Measurements from ENCODE around the gene EIF4E1B.

EIF4E1B gene

GRCh38 chr5:176652136-176652535, 21.7 kb downstream of the EIF4E1B start:
- Histone ChIP-seq H3K9ac (ENCODE audit: low read length) (no peak overlapping the region), H3K27ac (ENCODE audit: low read depth, low read length) (no peak overlapping the region), H3K36me3 (ENCODE audit: insufficient read depth, low read length) (peaks cover 16% of the 10 kb centered on the region), H3K27me3 (ENCODE audit: control insufficient read depth in 1 of 2, insufficient read depth in 2 of 2, low read length in 2 of 2) (no peaks in the 10 kb centered on the region), H3K9me3 (ENCODE audit: low read length) (no peaks in the 10 kb centered on the region), H3K4me1 (ENCODE audit: insufficient read depth, low read length) (peaks cover 13% of the 10 kb centered on the region), H3K4me3 (ENCODE audit: low read depth in 1 of 2, low read length in 2 of 2) (no peak overlapping the region)

GRCh38 chr5:176653401-176654385, 23.2 kb downstream of the EIF4E1B start:
- no peak overlapping the region for H3K4me3 ChIP-seq (ENCODE audit: low read depth in 1 of 2, low read length in 2 of 2)
- H3K4me1 ChIP-seq (ENCODE audit: insufficient read depth, low read length) = peaks cover 10% of the 10 kb centered on the region
- no peak overlapping the region for H3K27ac ChIP-seq (ENCODE audit: low read depth, low read length)
- peaks cover 16% of the 10 kb centered on the region for H3K36me3 ChIP-seq (ENCODE audit: insufficient read depth, low read length)
- H3K9ac ChIP-seq (ENCODE audit: low read length) = no peak overlapping the region
- no peaks in the 10 kb centered on the region for H3K9me3 ChIP-seq (ENCODE audit: low read length)
- H3K27me3 ChIP-seq (ENCODE audit: control insufficient read depth in 1 of 2, insufficient read depth in 2 of 2, low read length in 2 of 2) = no peaks in the 10 kb centered on the region

GRCh38 chr5:176654856-176655255, 24.4 kb downstream of the EIF4E1B start:
- Histone ChIP-seq H3K9me3 (ENCODE audit: low read length) (no peaks in the 10 kb centered on the region), H3K9ac (ENCODE audit: low read length) (no peak overlapping the region), H3K4me1 (ENCODE audit: insufficient read depth, low read length) (peaks cover 10% of the 10 kb centered on the region), H3K27me3 (ENCODE audit: control insufficient read depth in 1 of 2, insufficient read depth in 2 of 2, low read length in 2 of 2) (no peaks in the 10 kb centered on the region), H3K27ac (ENCODE audit: low read depth, low read length) (no peak overlapping the region), H3K36me3 (ENCODE audit: insufficient read depth, low read length) (peaks cover 16% of the 10 kb centered on the region), H3K4me3 (ENCODE audit: low read depth in 1 of 2, low read length in 2 of 2) (no peak overlapping the region)

- Histone ChIP-seq H3K4me3 (ENCODE audit: low read depth in 1 of 2, low read length in 2 of 2) (no peak overlapping the region), H3K36me3 (ENCODE audit: insufficient read depth, low read length) (peaks cover 16% of the 10 kb centered on the region), H3K27ac (ENCODE audit: low read depth, low read length) (no peak overlapping the region), H3K4me1 (ENCODE audit: insufficient read depth, low read length) (peaks cover 10% of the 10 kb centered on the region), H3K9me3 (ENCODE audit: low read length) (no peaks in the 10 kb centered on the region), H3K9ac (ENCODE audit: low read length) (no peak overlapping the region), H3K27me3 (ENCODE audit: control insufficient read depth in 1 of 2, insufficient read depth in 2 of 2, low read length in 2 of 2) (no peaks in the 10 kb centered on the region)
Observed at GRCh38 chr5:176656467-176656990, 26.1 kb downstream of the EIF4E1B start.

GRCh38 chr5:176658007-176658599, 27.6 kb downstream of the EIF4E1B start:
- H3K9me3 ChIP-seq (ENCODE audit: low read length) = no peaks in the 10 kb centered on the region
- H3K27me3 ChIP-seq (ENCODE audit: control insufficient read depth in 1 of 2, insufficient read depth in 2 of 2, low read length in 2 of 2) = peaks cover 0 to 5% of the 10 kb centered on the region in 2 donors
- H3K4me3 ChIP-seq (ENCODE audit: low read depth in 1 of 2, low read length in 2 of 2) = no peak overlapping the region
- peaks cover 10% of the 10 kb centered on the region for H3K4me1 ChIP-seq (ENCODE audit: insufficient read depth, low read length)
- peaks cover 10% of the 10 kb centered on the region for H3K36me3 ChIP-seq (ENCODE audit: insufficient read depth, low read length)
- no peak overlapping the region for H3K9ac ChIP-seq (ENCODE audit: low read length)
- no peak overlapping the region for H3K27ac ChIP-seq (ENCODE audit: low read depth, low read length)

GRCh38 chr5:176658817-176659511, 28.5 kb downstream of the EIF4E1B start:
- H3K27me3 ChIP-seq (ENCODE audit: control insufficient read depth in 1 of 2, insufficient read depth in 2 of 2, low read length in 2 of 2) = peaks cover under 1 to 5% of the 10 kb centered on the region in 2 donors
- H3K9ac ChIP-seq (ENCODE audit: low read length) = no peak overlapping the region
- no peaks in the 10 kb centered on the region for H3K9me3 ChIP-seq (ENCODE audit: low read length)
- H3K4me1 ChIP-seq (ENCODE audit: insufficient read depth, low read length) = peaks cover 10% of the 10 kb centered on the region
- no peak overlapping the region for H3K27ac ChIP-seq (ENCODE audit: low read depth, low read length)
- H3K36me3 ChIP-seq (ENCODE audit: insufficient read depth, low read length) = peaks cover 1% of the 10 kb centered on the region
- no peak overlapping the region for H3K4me3 ChIP-seq (ENCODE audit: low read depth in 1 of 2, low read length in 2 of 2)

GRCh38 chr5:176659512-176659839, 29.0 kb downstream of the EIF4E1B start:
- Histone ChIP-seq H3K4me1 (ENCODE audit: insufficient read depth, low read length) (peaks cover 10% of the 10 kb centered on the region), H3K9me3 (ENCODE audit: low read length) (no peaks in the 10 kb centered on the region), H3K27me3 (ENCODE audit: control insufficient read depth in 1 of 2, insufficient read depth in 2 of 2, low read length in 2 of 2) (peaks cover 5% of the 10 kb centered on the region in 2 donors), H3K4me3 (ENCODE audit: low read depth in 1 of 2, low read length in 2 of 2) (no peak overlapping the region), H3K27ac (ENCODE audit: low read depth, low read length) (no peak overlapping the region), H3K9ac (ENCODE audit: low read length) (no peak overlapping the region), H3K36me3 (ENCODE audit: insufficient read depth, low read length) (no peaks in the 10 kb centered on the region)

GRCh38 chr5:176659860-176660461, 29.5 kb downstream of the EIF4E1B start:
- peaks cover 10% of the 10 kb centered on the region for H3K4me1 ChIP-seq (ENCODE audit: insufficient read depth, low read length)
- H3K4me3 ChIP-seq (ENCODE audit: low read depth in 1 of 2, low read length in 2 of 2) = no peak overlapping the region
- no peak overlapping the region for H3K27ac ChIP-seq (ENCODE audit: low read depth, low read length)
- peaks cover 5 to 7% of the 10 kb centered on the region in 2 donors for H3K27me3 ChIP-seq (ENCODE audit: control insufficient read depth in 1 of 2, insufficient read depth in 2 of 2, low read length in 2 of 2)
- no peaks in the 10 kb centered on the region for H3K9me3 ChIP-seq (ENCODE audit: low read length)
- H3K9ac ChIP-seq (ENCODE audit: low read length) = no peak overlapping the region
- H3K36me3 ChIP-seq (ENCODE audit: insufficient read depth, low read length) = no peaks in the 10 kb centered on the region

- Histone ChIP-seq H3K36me3 (ENCODE audit: insufficient read depth, low read length) (no peaks in the 10 kb centered on the region), H3K9me3 (ENCODE audit: low read length) (no peaks in the 10 kb centered on the region), H3K27me3 (ENCODE audit: control insufficient read depth in 1 of 2, insufficient read depth in 2 of 2, low read length in 2 of 2) (peaks cover 5 to 12% of the 10 kb centered on the region in 2 donors), H3K9ac (ENCODE audit: low read length) (no peak overlapping the region), H3K4me3 (ENCODE audit: low read depth in 1 of 2, low read length in 2 of 2) (no peak overlapping the region), H3K4me1 (ENCODE audit: insufficient read depth, low read length) (peaks cover 10% of the 10 kb centered on the region), H3K27ac (ENCODE audit: low read depth, low read length) (no peak overlapping the region)
Observed at GRCh38 chr5:176660530-176660859, 30.0 kb downstream of the EIF4E1B start.

GRCh38 chr5:176660860-176661641, 30.6 kb downstream of the EIF4E1B start:
- no peak overlapping the region for H3K4me3 ChIP-seq (ENCODE audit: low read depth in 1 of 2, low read length in 2 of 2)
- peaks cover 10% of the 10 kb centered on the region for H3K4me1 ChIP-seq (ENCODE audit: insufficient read depth, low read length)
- no peak overlapping the region for H3K27ac ChIP-seq (ENCODE audit: low read depth, low read length)
- no peaks in the 10 kb centered on the region for H3K9me3 ChIP-seq (ENCODE audit: low read length)
- no peaks in the 10 kb centered on the region for H3K36me3 ChIP-seq (ENCODE audit: insufficient read depth, low read length)
- peaks cover 5 to 15% of the 10 kb centered on the region in 2 donors for H3K27me3 ChIP-seq (ENCODE audit: control insufficient read depth in 1 of 2, insufficient read depth in 2 of 2, low read length in 2 of 2)
- H3K9ac ChIP-seq (ENCODE audit: low read length) = no peak overlapping the region
